Ureter (tissue), 1 donor: ENCODE measurements around the gene D2HGDH. TPM values are rescaled to one million over a fixed set of nuclear protein-coding genes. Genes with fewer than 3 reads are reported as not detected.
"Not testable (repeated sequence)": the region's sequence is repeated elsewhere in the genome, so short reads cannot be mapped to it uniquely, and the experiment has no call there.

Experiments used
- DNase-seq: peaks from one replicate; pipeline ENCODE4 v3.0.0-alpha.2; 2020; ENCODE audit warnings: low spot score
- total RNA-seq: library from RNA; stranded (reverse); gene quantifications from one replicate; pipeline ENCODE4 v1.2.4, GENCODE V29; 2023
- donor health status: DM: yes; HTN: yes; CAD: no.

Gene D2HGDH
- total RNA-seq, 1 donor from 2014 or later: 67.7 TPM

- no peak for DNase-seq
Measured at GRCh38 chr2:241793385-241793784, 59.0 kb downstream of the D2HGDH start.

GRCh38 chr2:241794250-241794823, 59.9 kb downstream of the D2HGDH start:
- DNase-seq: no peak

- DNase-seq: no peak
Measured at GRCh38 chr2:241795021-241795999, 60.9 kb downstream of the D2HGDH start.

DNA sequence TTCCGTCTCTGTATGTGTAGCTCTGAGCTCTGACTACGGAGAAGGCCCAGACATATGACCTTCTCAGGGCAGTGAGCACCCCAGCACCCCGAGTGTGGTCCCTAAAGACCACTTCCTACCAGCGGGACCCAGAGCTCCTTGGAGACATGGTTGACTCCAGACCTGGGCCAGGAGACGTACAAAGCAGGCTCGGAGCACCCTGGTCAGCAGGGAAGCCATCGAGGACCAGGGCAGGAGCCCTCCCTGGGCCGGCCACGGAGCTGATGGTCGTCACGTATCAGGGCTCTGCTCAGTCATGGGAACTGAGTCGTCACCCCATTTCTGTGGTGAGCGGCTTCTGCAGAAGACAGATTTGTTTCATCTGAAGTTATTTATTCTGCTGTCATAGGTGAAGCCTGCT, 61.8 kb downstream of the D2HGDH start:
- DNase-seq: no peak

DNA sequence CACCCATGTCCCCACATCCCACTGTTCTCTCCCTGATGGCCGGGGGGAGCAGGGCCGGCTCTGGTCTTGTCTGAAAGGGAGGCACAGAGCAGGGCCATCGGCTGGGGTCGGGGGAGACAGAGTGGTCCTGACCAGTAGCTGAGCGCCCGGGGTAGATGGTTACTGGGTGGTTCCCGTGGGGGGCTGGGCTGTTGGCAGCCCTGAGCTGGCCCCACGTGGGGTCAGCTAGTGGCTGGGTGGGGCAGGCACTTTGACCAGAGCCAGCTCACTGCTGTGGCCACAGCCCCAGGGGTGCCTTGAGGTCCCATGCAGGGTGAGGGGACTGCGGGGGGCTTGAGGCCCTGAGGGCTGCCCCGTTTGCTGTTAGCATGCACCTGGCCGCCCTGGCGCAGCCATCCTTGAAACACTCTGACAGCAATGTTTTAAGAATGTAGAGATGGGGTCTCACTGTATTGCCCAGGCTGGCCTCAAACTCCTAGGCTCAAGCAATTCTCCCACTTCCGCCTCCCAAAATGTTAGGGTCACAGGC, 62.2 kb downstream of the D2HGDH start:
- no peak for DNase-seq

DNA sequence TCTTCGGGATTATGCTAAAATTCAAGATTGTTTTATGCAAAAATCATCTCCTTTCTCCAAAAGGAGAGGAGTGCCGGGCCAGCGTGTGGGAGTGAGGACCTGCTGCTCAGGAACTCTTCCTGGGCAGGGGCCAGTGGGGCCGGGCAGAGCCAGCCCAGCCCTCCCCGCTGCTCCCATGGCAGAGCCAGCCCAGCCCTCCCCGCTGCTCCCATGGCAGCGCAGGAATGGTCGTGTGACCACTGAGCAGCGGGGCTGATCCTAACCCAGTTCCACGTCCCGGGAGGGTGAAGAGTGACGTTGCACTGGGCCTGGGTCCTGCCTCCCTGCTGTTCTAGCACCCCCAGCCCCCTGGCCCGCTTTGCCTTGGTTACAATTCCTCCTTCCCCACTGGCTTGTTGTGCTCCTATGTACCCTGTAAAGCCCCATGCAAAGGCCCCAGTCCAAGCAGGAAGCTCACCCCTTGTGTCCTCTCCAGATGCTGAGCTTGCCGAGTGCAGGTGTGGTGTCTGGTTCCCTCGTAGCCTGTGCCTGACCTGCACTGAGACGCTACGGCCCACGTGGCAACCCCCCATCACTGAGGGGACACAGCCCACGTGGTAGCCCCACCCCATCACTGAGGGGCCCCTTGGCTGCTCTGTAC, 63.1 kb downstream of the D2HGDH start:
- DNase-seq: no peak

DNA sequence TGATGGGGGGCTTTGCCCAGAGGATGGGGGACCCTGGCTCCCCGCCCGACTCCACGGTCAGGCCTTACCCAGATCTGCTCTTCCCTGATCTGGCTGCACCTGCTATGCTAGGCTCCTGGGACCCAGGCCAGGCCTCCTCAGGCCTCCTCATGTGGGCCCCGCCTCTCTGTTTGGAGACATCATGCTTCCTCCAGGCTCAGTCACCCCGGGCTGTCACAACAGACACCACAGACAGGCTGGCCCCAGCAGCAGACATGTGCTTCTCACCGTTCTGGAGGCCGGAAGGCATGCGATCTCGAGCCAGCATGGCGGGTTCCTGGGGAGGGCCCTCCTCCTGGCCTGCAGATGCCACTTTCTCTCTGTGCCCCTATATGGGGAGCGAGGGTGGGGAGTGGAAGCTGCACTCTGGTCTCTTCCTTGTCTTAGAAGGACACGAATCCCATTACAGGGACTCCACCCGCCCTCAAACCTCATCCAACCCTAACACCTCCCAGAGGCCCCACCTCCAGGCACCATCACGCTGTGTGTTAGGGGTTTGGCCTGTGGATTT, 63.7 kb downstream of the D2HGDH start:
- peak; percentile 40 for DNase-seq

GRCh38 chr2:241798631-241799521, 64.4 kb downstream of the D2HGDH start:
- DNase-seq: peak; percentile 41

- DNase-seq: no peak
Measured at GRCh38 chr2:241799522-241800197, 65.2 kb downstream of the D2HGDH start.

DNA sequence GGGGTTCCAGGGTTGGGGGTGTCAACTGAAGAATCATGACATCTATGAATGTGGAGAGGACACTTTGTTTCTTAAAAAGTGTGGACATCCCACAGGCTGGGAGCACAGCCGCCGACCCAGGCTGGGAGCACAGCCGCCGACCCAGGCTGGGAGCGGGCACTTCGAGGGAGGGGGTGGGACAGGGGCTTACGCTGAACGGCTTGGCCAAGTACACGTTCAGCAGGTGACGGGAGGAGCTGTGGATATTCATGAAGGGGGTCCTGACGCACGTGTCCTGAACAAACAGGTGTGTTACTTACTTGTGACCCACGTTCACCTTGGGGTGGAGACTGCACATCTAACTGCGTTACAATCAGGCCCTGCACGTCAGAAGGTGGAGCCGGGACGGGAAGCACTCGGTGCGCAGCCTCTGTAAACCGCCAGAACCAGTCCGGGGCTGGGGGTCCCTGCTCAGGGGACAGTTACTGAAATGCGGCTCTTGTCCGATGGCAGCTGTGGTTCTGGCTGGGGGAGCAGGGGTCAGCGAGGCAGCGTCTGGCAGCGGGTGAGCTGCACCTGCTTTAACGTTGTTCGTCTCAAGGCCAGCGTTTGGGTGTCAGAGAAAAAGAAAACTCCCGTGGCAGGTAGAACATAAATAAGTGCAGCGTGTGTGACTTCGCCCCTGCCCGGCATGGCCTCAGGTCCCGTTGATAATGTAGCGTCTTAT, 65.9 kb downstream of the D2HGDH start:
- DNase-seq: not testable (repeated sequence)

DNA sequence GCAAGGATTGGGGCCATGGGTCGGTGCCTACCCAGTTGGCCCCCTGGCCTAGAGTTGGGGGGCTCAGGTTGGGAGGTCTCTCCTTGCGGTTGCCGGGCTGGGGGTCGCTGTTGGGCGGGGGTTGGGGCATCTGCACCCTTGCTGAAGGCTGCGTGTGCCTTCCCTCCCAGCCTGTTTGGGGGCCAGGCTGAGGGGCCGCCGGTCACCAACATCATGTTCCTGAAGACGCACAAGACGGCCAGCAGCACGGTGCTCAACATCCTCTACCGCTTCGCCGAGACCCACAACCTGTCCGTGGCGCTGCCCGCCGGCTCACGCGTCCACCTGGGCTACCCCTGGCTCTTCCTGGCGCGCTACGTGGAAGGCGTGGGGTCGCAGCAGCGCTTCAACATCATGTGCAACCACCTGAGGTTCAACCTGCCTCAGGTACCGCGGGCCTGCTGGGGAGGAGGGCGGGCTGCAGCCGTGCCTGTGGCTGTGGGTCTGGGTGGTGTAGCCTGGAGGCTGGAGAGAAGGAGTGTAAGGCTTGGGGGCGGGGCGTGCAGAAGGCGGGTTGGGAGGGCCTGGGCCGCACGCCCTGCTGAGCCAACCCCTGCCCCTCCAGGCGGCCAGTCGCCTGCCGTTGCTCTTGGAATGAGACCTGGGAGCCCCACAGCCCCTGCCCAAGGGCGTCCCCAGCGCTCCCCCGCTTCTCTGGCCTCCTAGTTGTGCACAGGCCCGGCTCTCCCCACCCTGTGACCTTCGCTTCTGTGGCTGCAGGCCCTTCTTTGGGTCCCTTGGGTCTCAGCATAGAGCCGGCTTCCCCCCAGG, 67.4 kb downstream of the D2HGDH start:
- peak; percentile 41 for DNase-seq

GRCh38 chr2:241802421-241803318, 68.2 kb downstream of the D2HGDH start:
- peak; percentile 41 for DNase-seq

DNA sequence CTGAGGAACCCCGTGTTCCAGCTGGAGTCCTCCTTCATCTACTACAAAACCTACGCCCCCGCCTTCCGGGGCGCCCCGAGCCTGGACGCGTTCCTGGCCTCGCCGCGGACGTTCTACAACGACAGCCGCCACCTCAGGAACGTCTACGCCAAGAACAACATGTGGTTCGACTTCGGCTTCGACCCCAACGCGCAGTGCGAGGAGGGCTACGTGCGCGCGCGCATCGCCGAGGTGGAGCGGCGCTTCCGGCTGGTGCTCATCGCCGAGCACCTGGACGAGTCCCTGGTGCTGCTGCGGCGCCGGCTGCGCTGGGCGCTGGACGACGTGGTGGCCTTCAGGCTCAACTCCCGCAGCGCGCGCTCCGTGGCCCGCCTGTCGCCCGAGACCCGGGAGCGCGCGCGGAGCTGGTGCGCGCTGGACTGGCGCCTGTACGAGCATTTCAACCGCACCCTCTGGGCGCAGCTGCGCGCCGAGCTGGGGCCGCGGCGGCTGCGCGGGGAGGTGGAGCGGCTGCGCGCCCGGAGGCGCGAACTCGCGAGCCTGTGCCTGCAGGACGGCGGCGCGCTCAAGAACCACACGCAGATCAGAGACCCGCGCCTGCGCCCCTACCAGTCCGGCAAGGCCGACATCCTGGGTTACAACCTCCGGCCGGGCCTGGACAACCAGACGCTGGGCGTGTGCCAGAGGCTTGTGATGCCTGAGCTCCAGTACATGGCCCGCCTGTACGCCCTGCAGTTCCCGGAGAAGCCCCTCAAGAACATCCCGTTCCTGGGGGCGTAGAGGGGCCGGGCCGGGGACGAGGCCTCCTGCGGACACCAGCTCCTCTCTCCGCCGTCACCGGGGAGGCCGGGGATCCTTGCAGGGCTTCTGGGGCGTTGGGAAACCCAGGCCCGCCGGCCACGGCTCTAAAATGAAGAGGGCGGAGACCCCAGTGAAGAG, 69.2 kb downstream of the D2HGDH start:
- peak; percentile 54 for DNase-seq

DNA sequence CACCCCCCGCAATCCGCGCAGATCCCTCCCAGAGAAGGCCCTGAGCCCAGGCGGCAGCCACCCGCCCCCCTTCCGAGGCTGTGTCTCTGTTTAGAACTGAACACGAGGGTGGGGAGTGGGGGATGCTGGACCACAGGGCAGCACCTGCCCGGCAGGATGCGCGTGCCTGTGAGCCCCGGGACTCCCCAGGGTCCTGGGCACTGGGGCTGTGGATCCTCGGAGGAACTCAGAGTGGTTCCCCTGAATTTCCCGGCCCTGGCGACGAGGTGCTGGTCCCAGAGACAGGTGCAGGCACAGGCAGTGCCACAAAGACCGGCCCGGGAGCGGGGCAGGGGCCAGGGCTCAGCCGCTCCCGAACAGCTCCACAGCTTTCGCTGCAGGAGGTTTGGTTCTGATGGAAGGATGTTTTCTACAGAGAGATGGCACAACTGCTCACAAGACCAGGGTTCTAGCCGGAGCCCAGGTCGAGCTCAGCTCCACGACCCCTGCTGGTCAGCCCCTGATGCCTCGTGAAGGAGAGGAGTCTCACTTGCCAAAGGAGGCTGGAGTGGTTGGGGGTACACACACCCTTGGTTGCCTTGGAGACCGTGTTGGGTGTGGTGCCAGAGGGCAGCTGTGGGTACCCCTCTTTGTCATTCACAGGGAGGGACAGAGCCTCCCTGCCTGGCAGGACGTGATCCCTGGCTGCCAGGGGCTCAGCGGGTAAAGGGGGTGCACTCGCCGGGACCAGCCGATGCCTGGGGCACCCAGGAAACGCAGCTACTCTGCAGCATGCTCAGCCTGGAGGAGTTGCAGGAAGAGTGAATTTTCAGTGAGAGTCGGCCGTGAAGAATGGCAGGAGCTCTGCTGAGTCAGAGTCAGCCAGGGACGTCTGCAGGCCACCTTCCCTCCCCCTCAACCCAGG, 70.1 kb downstream of the D2HGDH start:
- DNase-seq: peak; percentile 43

- not testable (repeated sequence) for DNase-seq
Measured at GRCh38 chr2:241806217-241806616, 71.8 kb downstream of the D2HGDH start.
